ELF-1 (cell line): ENCODE results near the gene LSM8.
"Not testable (repeated sequence)": the region's sequence is repeated elsewhere in the genome, so short reads cannot be mapped to it uniquely, and the experiment has no call there.

ENCODE experiments used
- DNase-seq: peaks from one replicate; pipeline ENCODE4 v3.0.0-alpha.2; 2016; ENCODE audit warnings: low read depth, low spot score

LSM8 gene

DNA sequence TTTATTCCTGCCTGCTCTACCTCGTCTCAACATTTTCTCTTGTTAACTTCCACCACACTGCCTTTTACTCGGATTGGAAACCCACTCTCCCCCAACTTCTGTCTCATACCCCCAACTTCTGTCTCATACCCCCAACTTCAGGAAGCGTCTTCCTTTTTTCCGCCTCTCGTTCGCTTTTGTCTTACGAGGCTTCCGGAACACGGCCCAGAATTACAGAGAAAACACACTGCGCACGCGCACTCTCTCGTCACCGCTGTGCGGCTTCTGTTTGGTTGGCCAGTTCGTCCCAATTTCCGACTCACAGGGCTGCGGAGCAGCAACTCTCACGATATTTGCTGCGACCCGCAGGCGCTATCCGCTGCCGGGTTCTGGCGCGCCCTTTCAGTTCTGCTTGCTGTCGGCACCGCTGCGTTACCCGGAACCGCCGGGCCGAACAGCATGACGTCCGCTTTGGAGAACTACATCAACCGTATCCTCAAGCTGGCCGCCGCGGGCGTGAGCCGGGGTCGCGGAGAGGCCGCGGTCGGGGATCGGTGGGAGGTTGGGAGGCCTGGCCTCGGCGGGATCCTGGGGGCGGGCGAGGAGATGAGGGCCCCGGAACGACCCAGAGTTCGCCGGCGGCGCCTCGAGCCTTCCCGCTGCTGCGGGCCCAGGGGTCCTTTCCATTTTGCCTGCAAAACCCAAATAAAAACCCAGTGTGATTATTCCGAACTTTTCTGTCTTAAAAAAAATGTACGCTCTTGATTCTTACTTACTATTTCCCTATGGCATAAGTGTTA lies at the start of gene LSM8:
Gene LSM8 (plus strand): TSS at position 379 of the 779 bp plus-strand sequence. CDS start 60 bp downstream, at position 439.
- DNase-seq = peak; percentile 99

DNA sequence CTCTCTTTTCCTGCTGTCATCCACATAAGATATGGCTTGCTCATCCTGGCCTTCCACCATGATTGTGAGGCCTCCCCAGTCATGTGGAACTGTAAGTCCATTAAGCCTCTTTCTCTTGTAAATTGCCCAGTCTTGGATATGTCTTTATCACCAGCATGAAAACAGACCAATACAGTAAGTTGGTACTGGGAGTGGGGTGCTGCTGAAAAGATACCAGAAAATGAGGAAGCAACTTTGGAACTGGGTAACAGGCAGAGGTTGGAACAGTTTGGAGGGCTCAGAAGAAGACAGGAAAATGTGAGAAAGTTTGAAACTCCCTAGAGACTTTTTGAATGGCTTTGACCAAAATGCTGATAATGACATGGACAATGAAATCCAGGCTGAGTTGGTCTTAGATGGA lies 49.5 kb upstream of the LSM8 start:
- DNase-seq = not testable (repeated sequence)

DNA sequence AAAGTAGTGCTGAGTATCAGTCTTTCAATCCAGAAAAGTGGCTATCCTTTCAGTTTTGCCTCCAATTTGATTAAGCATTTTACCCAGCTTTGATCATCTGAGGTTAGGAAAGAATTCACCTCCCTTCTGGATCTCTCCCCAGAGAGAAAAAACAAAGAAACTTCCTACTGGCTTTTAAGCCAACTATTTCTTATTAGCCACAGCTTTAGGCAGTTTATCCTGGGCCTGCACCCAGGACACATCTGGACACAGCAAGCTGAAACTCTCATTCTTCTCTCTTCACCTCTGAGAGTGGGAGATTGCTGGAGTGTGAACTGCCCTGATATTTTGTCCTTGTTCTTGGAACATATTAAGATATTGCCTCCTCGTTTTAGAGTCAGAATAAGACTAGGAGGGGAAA lies 43.5 kb upstream of the LSM8 start:
- no peak for DNase-seq

DNA sequence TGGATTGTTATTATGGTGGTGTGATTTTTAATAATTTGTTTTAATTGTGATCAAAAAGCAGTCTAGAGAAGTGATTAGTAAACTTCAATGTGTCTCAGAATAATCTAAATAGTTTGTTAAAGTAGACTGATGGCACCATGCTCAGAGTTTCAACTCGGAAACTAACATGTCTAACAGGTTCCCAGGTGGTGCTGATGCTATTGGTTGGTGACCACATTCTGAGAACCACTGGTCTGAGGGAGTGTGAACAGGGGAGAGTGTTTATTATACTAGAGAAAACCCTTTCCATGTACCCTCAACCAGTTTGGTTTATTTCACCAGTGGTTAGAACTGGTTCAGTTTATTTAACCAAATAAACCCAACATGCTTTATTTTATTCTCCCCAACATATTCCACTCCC lies 42.0 kb upstream of the LSM8 start:
- no peak for DNase-seq

DNA sequence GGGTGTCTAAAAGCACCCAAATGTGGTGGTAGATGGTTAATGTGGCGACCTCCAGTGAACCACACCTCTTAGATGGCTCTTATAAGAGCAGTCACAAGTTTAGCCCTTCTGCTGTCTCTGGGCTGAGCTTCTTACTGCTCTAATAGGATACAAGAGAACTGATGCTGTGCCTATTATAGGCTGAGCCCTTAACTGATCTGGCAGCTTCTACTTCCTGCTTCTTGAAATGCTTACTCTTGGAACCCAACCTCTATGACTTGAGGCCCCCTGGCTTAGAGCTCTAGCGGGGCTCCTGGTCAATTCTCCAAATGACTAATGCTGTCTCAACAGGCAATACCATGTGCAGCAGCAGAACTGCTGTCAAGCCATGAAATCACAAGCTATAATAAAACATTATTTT lies 35.0 kb upstream of the LSM8 start:
- DNase-seq = no peak

DNA sequence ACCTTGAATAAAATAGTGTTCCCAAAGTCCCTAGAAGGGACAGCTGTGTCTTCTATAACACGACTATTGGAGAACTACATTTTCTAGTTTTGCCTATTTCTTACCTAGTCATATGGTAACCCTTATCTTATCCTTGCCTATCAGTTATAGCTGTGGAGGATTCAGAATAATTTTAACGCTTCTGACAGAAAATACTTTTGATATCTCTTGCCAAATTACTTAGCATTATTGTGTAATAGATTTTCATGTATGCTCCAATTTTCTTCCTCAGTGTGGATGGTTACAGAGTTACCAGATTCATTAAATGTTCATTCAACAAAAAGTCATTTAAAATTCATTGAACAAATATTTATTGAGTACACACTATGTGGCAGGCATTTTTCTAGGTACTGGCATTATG lies 34.6 kb upstream of the LSM8 start:
- no peak for DNase-seq

DNA sequence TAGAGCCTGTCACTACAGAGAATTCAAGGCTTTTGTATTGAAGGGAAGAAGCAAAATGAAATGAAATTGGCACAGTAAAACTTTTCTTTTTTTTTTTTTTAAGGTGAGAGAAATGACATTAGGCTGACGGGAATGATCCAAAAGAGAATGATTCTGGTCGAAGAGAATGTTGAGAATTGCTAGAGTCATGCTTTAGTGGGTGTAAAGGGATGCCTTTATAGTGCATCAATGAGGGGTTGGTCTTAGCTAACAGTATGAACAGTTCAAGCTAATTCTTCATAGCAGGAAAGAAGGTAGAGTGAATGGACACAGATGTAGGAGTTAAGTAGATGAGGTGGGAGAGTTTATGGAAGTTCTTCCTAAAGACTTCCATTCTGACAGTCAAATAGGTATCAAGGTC lies 32.3 kb upstream of the LSM8 start:
- no peak for DNase-seq

DNA sequence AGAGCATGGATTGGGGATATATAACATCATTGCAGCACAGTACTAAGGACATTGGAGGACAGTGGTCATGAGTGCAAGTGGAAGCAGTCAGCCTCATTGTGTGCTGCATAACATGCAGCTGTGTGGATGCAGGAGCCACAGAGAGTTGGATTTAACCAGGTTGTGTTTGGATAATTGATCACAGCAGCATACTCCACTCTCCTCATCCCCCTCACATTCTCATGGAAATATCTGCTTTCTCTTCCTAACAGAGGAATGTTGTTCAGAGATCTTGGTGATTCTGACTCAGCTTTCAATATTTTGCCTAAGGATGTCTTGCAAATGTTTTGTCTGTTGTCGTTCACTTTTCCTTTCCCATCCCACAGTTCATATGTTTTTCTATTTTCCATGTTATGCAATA lies 31.8 kb upstream of the LSM8 start:
- peak; percentile 4 for DNase-seq

DNA sequence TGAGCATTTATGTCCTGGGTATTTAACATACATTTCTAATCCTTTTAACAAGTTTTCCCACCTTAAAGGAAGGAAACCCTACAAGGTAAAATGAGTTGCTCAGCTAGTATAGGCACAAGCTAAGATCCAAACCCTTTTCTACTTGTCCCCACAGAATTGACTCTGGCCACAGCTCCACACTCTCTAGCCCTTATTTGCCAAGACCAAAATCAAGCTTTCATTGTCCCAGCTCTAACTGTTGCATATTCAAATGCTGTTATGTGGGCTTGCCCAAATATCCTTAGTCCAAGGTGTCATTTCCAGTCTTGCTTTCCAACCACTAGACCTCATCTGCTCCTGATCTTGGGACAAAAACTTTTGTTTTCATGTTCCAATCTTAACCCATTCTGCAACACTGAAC lies 31.3 kb upstream of the LSM8 start:
- DNase-seq = no peak

DNA sequence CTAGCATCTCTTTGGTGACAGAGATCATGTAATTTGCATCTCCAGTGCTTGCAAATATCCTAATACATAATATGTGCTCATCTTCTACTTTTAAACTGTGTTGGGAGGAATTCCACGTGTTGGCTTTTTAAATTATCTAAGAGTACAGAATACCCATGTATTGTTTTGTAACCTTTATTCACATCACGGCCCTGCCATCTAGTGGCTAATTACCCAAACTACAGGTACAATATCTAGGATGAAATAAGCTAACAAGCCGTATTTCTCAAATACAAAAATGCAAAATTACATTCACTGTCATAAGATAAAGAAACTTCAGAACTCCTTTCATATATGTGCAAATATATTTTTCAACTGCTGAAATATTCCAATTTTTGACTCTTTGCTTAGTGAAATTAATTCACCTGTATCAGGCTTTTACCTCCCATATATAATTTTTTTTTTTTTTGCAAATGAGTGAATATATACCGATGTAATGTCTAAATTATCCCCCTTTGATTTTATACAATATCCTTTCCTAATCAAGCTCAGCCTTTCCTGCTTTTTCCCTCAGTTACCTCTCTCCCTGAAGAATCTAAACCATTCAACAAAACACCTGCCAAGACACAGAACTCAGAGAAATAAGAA lies 30.3 kb upstream of the LSM8 start:
- DNase-seq = no peak

DNA sequence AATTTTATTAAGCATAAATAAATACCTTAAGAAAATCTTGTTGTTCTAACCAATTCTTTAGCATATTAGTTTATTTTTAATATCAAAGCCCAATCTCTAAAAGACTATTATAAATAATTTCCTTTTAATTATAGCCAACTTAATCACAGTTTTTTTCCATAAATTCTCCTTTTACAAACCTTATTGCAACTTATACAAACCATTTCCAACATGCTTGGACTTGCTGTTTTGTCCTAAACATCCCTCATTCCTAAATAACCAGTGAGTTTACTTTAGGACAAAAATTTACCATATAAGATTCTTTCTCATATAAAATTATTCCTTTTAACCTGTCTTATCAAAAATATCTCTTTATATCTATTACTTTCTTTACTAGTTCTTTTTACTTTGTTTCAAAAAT lies 25.2 kb upstream of the LSM8 start:
- DNase-seq = no peak

DNA sequence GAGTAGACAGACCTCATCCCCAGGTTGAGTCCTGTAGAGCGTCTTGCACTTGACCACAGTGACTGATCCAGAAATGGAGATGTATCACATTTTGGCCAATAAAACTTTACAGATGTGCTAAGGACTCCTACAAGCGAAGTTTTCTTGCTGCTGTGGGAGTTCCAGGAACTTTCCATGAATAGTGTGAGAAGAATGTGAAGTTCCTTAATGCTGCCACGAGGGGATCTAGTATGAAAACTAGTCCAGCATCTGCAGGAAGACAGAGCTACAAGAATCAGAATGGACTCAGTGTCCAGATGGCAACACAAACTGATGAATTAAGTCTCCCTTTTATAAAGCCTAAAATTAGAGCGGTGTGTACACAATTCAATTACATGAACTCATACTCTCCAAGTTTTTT lies 14.8 kb upstream of the LSM8 start:
- no peak for DNase-seq

DNA sequence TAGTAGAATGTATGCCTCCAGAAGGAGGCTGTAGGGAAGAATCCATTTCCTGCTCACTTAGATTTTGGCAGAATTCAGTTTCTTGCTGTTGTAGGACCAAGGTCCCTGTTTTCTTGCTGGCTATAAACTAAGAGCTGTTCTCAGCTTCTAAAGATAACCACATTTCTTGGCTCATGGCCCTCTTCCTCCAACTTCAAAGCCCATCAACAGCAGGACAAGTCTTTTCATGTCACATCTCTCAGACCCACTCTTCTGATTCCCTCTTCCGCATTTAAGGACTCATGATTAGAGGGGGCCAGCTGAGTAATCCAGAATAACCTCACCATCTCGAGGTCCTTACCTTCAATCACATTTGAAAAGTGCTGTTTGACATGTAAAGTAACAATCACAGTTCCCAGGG lies 8.2 kb upstream of the LSM8 start:
- no peak for DNase-seq

DNA sequence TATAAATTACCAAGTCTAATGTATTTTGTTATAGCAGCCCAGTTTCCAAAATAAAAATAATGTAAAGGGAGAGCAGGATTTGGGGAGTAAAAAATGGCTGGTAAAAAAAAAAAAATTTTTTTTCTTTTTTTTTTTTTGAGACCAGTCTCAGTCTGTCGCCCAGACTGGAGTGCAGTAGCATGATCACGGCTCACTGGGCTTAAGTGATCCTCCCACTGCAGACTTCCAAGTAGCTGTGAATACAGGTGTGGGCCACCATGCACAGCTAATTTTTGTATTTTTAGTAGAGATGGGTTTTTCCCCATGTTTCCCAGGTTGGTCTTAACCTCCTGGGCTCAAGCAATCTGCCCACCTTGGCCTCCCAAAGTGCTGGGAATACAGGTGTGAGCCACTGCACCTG lies 4.8 kb upstream of the LSM8 start:
- no peak for DNase-seq

DNA sequence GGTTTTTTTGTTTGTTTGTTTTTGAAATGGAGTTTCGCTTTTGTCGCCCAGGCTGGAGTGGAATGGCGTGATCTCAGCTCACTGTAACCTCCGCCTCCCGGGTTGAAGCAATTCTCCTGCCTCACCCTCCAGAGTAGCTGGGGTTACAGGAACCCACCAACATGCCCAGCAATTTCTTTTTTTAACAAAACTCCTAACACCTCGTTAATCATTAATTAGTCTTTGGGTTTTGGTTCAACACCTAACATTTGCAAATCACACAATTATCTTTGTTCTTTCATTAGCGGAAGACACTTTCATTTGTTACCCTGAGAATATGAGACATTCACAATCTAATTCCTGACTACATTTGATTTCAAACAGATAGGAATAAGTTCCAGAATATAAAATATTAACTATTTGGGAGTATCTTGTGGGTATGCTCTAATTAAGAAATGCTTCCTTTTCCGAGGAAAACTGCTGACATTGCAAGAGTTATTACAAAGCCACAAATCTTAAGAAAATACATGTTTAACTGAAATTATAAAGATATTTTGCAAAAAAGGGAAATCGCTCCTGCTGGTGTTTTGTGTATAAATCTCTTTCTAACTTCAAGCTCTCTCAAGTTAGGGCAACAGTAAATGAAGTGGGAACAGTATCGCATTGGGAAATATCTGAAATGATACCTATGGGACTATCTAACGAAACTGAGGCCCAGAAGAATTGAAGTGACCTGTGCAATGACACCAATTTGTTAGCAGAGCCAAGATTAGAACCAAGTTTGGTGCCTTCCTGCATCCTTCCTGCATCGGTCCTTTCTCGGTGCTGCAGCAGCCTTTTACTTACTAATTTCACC lies 1.2 kb upstream of the LSM8 start:
- DNase-seq = peak; percentile 36

DNA sequence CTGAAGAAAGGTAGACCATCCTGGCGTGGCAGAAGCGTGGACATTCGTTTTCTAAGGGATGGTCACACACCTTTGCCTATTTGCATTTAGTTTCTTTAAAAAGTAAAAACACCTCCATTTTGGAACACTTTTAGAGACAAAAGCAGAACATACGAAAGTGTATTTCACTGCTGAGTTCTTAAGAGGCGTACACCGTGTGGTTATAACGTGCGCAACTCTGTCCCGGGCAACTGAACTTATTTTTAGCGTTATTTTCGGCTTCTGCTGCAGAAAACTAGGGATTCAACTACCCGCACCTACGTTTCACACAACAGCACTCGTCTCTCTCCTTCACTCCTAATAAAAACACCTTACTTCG lies 557 bp upstream of the LSM8 start:
- DNase-seq = no peak

DNA sequence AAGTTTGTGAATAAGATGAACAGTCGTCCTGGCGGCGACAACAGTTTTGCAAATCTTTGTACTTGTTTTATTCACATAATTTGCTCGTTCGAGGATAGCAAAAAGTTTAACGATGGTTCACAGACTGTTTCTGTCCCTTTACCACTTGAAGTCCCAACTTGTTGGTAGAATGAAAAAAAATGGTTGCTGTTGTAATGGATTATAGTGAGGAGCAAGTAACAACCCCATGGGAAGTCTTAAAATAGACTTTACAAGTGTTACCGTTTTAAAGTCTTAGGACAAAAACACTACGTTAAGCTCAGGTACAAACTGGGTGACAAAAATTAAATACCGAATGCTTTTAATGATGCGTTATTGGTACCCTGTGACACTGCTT lies 589 bp downstream of the LSM8 start:
- no peak for DNase-seq

DNA sequence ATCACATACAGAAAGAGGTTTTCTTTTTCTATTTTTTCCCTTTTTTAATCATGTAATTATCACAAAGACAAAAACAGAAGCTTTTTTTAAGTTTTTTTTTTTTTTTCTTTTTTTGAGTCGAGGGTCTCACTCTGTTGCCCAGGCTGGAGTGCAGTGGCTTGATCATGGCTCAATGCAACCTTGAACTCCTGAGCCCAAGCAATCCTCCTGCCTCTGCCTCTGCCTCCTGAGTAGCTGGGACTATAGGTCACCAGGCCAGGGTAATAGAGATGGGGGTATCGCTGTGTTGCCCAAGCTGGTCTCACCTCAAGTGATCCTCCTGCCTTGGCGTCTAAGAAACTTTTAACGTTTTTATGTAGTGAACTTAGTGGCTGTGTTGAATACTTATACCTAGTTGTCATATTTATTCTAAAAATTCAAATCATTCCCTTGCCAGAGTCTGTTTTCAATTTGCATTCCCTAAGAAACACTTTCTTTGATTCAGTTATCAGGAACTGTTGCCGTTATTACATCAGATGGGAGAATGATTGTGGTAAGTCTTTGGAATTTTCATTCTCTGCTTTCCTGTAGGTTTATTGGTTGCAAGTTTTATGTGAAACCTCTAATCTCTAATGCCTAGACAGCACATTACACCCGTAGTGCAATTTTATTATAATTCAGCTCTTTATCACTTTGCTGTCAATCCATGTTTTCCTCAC lies 1.3 kb downstream of the LSM8 start:
- peak; percentile 6 for DNase-seq

DNA sequence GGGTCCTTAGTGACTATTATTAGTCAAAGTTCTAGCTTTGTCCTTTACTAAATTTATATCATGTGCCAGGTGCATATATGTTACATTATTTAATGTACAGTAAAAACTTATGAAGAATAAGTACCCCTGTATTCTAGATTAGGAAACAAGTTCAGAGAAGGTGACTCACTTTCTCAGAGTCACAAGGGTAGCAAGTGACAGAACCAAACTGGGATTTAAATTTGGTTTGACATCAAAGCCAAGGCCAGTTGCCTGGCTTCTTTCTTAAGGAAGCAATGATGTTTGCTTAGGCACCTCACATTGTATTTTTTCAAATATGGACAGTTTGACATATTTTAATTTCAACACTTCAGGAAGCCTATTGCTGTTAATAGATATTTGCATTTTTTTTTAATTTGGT lies 2.5 kb downstream of the LSM8 start:
- no peak for DNase-seq

DNA sequence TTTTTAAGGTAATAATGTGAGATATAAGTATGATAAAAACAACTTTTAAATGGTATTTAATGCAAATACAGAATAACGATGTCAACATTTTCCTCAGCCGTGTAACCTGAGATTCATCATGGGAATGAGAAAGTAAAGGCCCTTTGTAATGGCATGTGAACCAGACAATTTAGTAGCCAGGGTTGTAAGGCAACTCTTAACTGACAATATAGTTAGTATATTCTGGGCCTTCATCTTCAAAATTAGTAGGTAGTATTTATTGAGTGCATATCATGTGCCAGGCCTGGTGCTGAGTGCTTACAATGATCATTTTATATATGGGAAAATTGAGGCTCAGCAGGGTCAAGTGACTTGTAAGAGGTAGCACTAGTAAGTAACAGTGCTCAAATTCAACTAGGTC lies 10.6 kb downstream of the LSM8 start:
- no peak for DNase-seq

DNA sequence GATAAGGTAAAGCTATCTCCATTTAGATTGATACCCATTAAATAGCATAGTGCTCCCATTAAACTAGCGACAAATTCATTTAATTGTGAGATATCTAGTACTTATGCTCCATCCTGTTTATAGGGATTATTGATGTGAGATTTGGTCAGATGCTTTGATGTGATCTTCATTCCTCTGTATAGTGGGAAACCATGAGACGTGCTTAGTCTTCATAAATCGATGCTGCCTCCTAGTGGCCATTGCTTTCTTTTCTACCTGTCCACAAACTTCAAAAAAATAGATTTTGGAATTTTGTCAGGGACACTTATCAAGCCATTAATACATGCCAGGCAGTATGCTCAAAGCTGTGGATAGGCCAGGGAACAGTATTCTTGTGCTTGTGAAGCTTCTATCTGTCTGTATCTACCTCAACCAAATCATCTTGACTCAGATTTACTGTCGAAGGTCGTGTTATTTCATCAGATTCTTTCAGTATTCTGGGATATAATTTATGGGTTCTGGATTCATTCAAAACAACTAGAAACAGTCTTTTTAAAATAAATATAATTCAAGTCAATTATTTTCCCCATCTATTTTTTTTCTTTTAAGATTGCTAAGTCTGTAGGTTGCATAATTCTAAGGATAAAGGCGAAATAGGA lies 12.0 kb downstream of the LSM8 start:
- DNase-seq = peak; percentile 7

DNA sequence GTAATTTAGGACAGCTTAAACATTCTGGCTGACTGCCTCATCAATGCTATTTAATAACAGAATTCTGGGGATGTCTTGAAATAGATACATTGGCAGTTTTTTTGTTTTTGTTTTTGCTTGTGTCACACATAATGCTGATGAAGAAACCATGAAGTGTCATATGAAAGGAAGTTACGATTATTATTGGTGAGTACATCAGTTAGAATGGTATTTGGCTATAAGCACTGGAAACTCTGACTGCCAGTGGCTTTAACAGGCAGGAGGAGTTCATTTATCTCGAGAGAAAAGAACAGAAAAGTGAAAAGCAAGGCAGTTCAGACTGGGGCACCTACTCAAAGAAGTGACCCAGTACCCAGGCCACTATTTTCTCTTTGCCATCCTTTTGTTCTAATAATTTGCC lies 18.1 kb downstream of the LSM8 start:
- DNase-seq = no peak
